Breast epithelium (tissue), 3 donors: ENCODE data around the gene PRPH2.

Source experiments
- POLR2AphosphoS5 ChIP-seq, 3 donors: sonication (generic); formaldehyde crosslinking; IDR thresholded peaks; one replicate each; pipeline ENCODE4 v1.6.1; 2017; ENCODE audit warnings: antibody characterized with exemption in 3 of 3
- TF ChIP-seq, protein P1 (sequence below), 3 donors: fragments of 450-650 bp; IDR thresholded peaks; one replicate each; pipeline ENCODE4 v1.5.1; 2016 to 2017; ENCODE audit warnings: antibody characterized with exemption in 3 of 3, mild to moderate bottlenecking in 3 of 3, moderate library complexity in 3 of 3

- TF ChIP-seq POLR2AphosphoS5 (IDR thresholded peaks at IDR 0.05): no peak
- TF ChIP-seq, protein P1, sequence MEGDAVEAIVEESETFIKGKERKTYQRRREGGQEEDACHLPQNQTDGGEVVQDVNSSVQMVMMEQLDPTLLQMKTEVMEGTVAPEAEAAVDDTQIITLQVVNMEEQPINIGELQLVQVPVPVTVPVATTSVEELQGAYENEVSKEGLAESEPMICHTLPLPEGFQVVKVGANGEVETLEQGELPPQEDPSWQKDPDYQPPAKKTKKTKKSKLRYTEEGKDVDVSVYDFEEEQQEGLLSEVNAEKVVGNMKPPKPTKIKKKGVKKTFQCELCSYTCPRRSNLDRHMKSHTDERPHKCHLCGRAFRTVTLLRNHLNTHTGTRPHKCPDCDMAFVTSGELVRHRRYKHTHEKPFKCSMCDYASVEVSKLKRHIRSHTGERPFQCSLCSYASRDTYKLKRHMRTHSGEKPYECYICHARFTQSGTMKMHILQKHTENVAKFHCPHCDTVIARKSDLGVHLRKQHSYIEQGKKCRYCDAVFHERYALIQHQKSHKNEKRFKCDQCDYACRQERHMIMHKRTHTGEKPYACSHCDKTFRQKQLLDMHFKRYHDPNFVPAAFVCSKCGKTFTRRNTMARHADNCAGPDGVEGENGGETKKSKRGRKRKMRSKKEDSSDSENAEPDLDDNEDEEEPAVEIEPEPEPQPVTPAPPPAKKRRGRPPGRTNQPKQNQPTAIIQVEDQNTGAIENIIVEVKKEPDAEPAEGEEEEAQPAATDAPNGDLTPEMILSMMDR (IDR thresholded peaks at IDR 0.05): no peak
Measured at GRCh38 chr6:42702200-42702599, 20.2 kb downstream of the PRPH2 start.
